ENCODE results near the gene ZNF618. TPM values are rescaled to one million over a fixed set of nuclear protein-coding genes. Genes with fewer than 3 reads are reported as not detected.

Gene ZNF618
- polyA plus RNA-seq, 1 donor (not counting 4 experiments of a cell fraction or from before 2014, with no cell fraction given): 2.5 TPM

DNA sequence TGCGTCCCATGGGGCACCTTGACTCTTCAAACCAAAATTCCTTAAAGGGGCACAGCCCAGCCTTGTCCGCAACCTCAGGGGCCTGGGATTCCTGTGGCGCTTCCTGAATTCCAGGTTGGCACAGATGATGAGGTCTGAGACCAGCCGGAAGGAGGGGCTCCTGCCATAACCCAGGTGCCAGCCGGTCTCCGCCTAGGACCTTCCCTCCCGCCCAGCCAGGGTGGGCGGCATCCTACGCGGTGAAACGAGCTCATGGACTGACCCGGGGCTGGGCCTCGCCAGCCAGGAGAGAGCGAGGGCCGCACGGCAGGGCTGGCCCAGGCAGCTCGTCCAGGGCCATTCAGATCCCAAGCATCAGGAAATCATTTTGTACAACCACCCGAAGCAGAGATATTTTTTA lies 179.0 kb downstream of the ZNF618 start:
- no peak overlapping the region for H3K9ac ChIP-seq (ENCODE audit: control insufficient read depth, extremely low read depth, insufficient read depth, low read length)
- H3K27ac ChIP-seq (ENCODE audit: control insufficient read depth, insufficient read depth, low read length): no peak overlapping the region
- no peaks in the 10 kb centered on the region for H3K4me1 ChIP-seq (ENCODE audit: control insufficient read depth, extremely low read depth, insufficient read depth, low read length)
- peaks cover 0 to 9% of the 10 kb centered on the region in 2 experiments for H3K36me3 ChIP-seq (ENCODE audit: control insufficient read depth in 2 of 2, extremely low read depth in 1 of 2, insufficient read depth in 2 of 2, low read length in 2 of 2)
- no peak overlapping the region for H2AFZ ChIP-seq (ENCODE audit: control insufficient read depth, low read length)
- TF ChIP-seq CTCF (optimal IDR thresholded peaks at IDR 0.05 in 1 of 3, IDR thresholded peaks at IDR 0.05 in 1 of 3, conservative IDR thresholded peaks at IDR 0.05 in 1 of 3; ENCODE audit: extremely low read depth in 1 of 3, insufficient read depth in 2 of 3, low read length in 3 of 3): no peak
- no peak for TF ChIP-seq EZH2 (IDR thresholded peaks at IDR 0.05; ENCODE audit: low read length)
- no peak overlapping the region for H3K4me3 ChIP-seq (ENCODE audit: control insufficient read depth in 2 of 3, extremely low read depth in 1 of 3, insufficient read depth in 2 of 3, low read depth in 1 of 3, low read length in 3 of 3)
- no peaks in the 10 kb centered on the region for H3K27me3 ChIP-seq (ENCODE audit: control insufficient read depth, extremely low read depth, insufficient read depth, low read length)
- no peak overlapping the region for H3K4me2 ChIP-seq (ENCODE audit: control insufficient read depth, extremely low read depth, insufficient read depth, low read depth, low read length)
- FAIRE-seq (no peak), DNase-seq (ENCODE audit: low read depth, low spot score) (no peak)
- no peaks in the 10 kb centered on the region for H3K9me3 ChIP-seq (ENCODE audit: control insufficient read depth, low read depth, low read length)
- H3K79me2 ChIP-seq (ENCODE audit: control insufficient read depth, insufficient read depth, low read length): no peaks in the 10 kb centered on the region
- H4K20me1 ChIP-seq (ENCODE audit: control insufficient read depth, extremely low read depth, insufficient read depth, low read length): no peaks in the 10 kb centered on the region
- dilution Hi-C loops (cut with MboI; ENCODE audit: extremely low pct_ligation_motif_present, low sequenced_read_pairs): no loop called here
- H3K9me1 ChIP-seq (ENCODE audit: control insufficient read depth, extremely low read depth, insufficient read depth, low read length): no peaks in the 10 kb centered on the region

- H3K79me2 ChIP-seq (ENCODE audit: control insufficient read depth, insufficient read depth, low read length): no peaks in the 10 kb centered on the region
- H3K27ac ChIP-seq (ENCODE audit: control insufficient read depth, insufficient read depth, low read length): no peak overlapping the region
- H3K9me1 ChIP-seq (ENCODE audit: control insufficient read depth, extremely low read depth, insufficient read depth, low read length): no peaks in the 10 kb centered on the region
- dilution Hi-C loops (cut with MboI; ENCODE audit: extremely low pct_ligation_motif_present, low sequenced_read_pairs): no loop called here
- H3K9ac ChIP-seq (ENCODE audit: control insufficient read depth, extremely low read depth, insufficient read depth, low read length): no peak overlapping the region
- peaks cover 0 to 6% of the 10 kb centered on the region in 2 experiments for H3K36me3 ChIP-seq (ENCODE audit: control insufficient read depth in 2 of 2, extremely low read depth in 1 of 2, insufficient read depth in 2 of 2, low read length in 2 of 2)
- TF ChIP-seq EZH2 (IDR thresholded peaks at IDR 0.05; ENCODE audit: low read length) (no peak), CTCF (optimal IDR thresholded peaks at IDR 0.05 in 1 of 3, IDR thresholded peaks at IDR 0.05 in 1 of 3, conservative IDR thresholded peaks at IDR 0.05 in 1 of 3; ENCODE audit: extremely low read depth in 1 of 3, insufficient read depth in 2 of 3, low read length in 3 of 3) (no peak)
- FAIRE-seq (no peak), DNase-seq (ENCODE audit: low read depth, low spot score) (no peak)
- H3K4me3 ChIP-seq (ENCODE audit: control insufficient read depth in 2 of 3, extremely low read depth in 1 of 3, insufficient read depth in 2 of 3, low read depth in 1 of 3, low read length in 3 of 3): no peak overlapping the region
- H3K27me3 ChIP-seq (ENCODE audit: control insufficient read depth, extremely low read depth, insufficient read depth, low read length): no peaks in the 10 kb centered on the region
- H3K4me2 ChIP-seq (ENCODE audit: control insufficient read depth, extremely low read depth, insufficient read depth, low read depth, low read length): no peak overlapping the region
- H2AFZ ChIP-seq (ENCODE audit: control insufficient read depth, low read length): no peak overlapping the region
- no peaks in the 10 kb centered on the region for H4K20me1 ChIP-seq (ENCODE audit: control insufficient read depth, extremely low read depth, insufficient read depth, low read length)
- no peaks in the 10 kb centered on the region for H3K4me1 ChIP-seq (ENCODE audit: control insufficient read depth, extremely low read depth, insufficient read depth, low read length)
- H3K9me3 ChIP-seq (ENCODE audit: control insufficient read depth, low read depth, low read length): no peaks in the 10 kb centered on the region
Observed at GRCh38 chr9:114055894-114056293, 179.8 kb downstream of the ZNF618 start.
